Measurements from ENCODE around the gene SHC3. TPM values are rescaled to one million over a fixed set of nuclear protein-coding genes. Genes with fewer than 3 reads are reported as not detected.

Gene SHC3
- total RNA-seq, 4 donors from 2014 or later, result 0.51 to 3.5 (median 2.5) TPM

- Histone ChIP-seq H3K27ac (peak overlapping the region; percentile 59 to 72), H3K27me3 (peaks cover 0 to 14% of the 10 kb centered on the region in 2 donors), H3K4me1 (peaks cover 0 to 9% of the 10 kb centered on the region in 2 donors), H3K9me3 (no peaks in the 10 kb centered on the region), H3K4me3 (peak overlapping the region; percentile 17 to 27), H3K36me3 (no peaks in the 10 kb centered on the region)
- intact Hi-C loops (cut with DNase I; ENCODE audit: low total_unique reads), result no loop called here
- TF ChIP-seq, protein P1, sequence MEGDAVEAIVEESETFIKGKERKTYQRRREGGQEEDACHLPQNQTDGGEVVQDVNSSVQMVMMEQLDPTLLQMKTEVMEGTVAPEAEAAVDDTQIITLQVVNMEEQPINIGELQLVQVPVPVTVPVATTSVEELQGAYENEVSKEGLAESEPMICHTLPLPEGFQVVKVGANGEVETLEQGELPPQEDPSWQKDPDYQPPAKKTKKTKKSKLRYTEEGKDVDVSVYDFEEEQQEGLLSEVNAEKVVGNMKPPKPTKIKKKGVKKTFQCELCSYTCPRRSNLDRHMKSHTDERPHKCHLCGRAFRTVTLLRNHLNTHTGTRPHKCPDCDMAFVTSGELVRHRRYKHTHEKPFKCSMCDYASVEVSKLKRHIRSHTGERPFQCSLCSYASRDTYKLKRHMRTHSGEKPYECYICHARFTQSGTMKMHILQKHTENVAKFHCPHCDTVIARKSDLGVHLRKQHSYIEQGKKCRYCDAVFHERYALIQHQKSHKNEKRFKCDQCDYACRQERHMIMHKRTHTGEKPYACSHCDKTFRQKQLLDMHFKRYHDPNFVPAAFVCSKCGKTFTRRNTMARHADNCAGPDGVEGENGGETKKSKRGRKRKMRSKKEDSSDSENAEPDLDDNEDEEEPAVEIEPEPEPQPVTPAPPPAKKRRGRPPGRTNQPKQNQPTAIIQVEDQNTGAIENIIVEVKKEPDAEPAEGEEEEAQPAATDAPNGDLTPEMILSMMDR (IDR thresholded peaks at IDR 0.05), result no peak
- peak; percentile 44 for TF ChIP-seq POLR2A (IDR thresholded peaks at IDR 0.05)
- peak; percentile 89 for DNase-seq
Measured at GRCh38 chr9:89179895-89180734, 1.5 kb upstream of the SHC3 start.

DNA sequence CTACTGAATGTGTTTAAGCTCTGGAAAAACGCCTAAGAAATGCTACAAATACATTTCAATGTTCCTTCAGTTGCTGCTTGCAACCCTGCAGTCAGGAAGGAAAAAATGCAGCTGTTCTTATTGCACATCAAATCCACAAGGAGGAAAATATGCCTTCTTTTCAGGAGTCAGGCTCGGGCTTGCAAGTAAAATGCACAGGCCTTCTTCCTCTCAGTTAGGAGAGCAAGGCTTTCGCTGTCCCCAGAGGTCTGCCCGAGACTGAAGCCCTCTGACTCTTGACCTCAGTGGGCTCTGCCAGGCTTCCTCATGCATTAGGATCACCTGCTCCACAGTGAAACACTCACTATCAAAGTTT, 899 bp upstream of the SHC3 start:
- Histone ChIP-seq H3K27ac (peak overlapping the region; percentile 59 to 72), H3K36me3 (no peaks in the 10 kb centered on the region), H3K4me3 (peak overlapping the region; percentile 17 to 27), H3K4me1 (peaks cover 0 to 9% of the 10 kb centered on the region in 2 donors), H3K9me3 (no peaks in the 10 kb centered on the region), H3K27me3 (peaks cover 0 to 14% of the 10 kb centered on the region in 2 donors)
- TF ChIP-seq, protein P1 (IDR thresholded peaks at IDR 0.05), result no peak
- no peak for TF ChIP-seq POLR2A (IDR thresholded peaks at IDR 0.05)
- DNase-seq, result no peak
- intact Hi-C loops (cut with DNase I; ENCODE audit: low total_unique reads), result no loop called here

GRCh38 chr9:89178830-89179539, 367 bp upstream of the SHC3 start:
- no peak overlapping the region for H3K4me3 ChIP-seq
- TF ChIP-seq POLR2A (IDR thresholded peaks at IDR 0.05), result no peak
- TF ChIP-seq, protein P1 (IDR thresholded peaks at IDR 0.05), result no peak
- peak overlapping the region in 1 of 2 donors; percentile 72 for H3K27ac ChIP-seq

DNA sequence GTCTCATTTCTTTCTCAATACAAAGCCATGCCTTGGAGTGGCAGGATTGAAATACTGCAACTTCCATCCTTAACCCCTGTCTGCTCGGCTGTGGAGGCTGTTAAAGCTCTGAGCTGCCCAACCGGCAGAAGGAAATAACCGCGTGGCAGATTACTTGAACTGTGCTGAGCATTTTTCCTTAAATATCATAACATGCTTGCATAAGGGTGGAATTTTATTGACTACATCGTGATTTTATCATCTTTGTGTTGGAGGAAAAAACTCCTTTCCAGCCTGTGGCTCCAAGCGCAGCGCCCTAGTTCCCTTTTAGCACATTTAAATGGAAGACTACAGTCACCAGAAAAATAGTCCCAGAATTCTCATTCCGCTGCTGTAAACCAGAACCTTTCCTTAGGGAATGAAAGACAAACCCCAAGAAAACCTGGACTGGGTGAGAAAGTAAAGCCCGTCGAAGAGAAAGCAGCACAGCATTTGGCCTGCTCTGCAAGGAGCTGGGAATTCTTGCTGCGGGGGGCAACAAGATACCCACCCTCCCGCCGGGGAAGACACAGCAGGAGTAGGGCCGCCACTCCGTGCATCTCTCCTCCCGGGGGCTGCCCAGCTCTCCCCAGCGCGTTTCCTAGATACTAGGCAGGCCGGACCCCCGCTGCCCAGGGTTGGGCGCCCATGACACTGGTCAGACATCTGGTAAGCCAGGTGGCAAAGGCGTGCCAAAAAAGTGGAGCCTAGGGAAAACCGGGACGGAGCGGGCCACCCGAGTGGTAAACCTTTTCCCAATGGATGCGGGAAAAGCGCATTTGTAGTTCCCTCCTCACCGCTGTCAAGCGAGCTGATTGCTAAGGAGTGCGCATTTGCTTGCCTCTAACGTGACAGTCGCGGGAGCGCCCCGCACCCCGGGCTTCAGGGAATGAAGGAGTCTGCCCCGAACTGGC, 1.3 kb downstream of the SHC3 start:
- no peaks in the 10 kb centered on the region for H3K9me3 ChIP-seq
- H3K4me3 ChIP-seq, result peak overlapping the region in 1 of 2 donors; percentile 15
- TF ChIP-seq POLR2A (IDR thresholded peaks at IDR 0.05), result no peak
- TF ChIP-seq, protein P1 (IDR thresholded peaks at IDR 0.05), result no peak
- H3K27ac ChIP-seq, result peak overlapping the region in 1 of 2 donors; percentile 2
- intact Hi-C loops (cut with DNase I; ENCODE audit: low total_unique reads), result no loop called here
- peaks cover 0 to 14% of the 10 kb centered on the region in 2 donors for H3K27me3 ChIP-seq
- no peak for DNase-seq
- no peaks in the 10 kb centered on the region for H3K36me3 ChIP-seq
- H3K4me1 ChIP-seq, result peaks cover 0 to 9% of the 10 kb centered on the region in 2 donors

More at GRCh38 chr9:89178830-89179539, 367 bp upstream of the SHC3 start:
- Histone ChIP-seq H3K27me3 (peaks cover 0 to 14% of the 10 kb centered on the region in 2 donors), H3K36me3 (no peaks in the 10 kb centered on the region), H3K4me1 (peaks cover 0 to 9% of the 10 kb centered on the region in 2 donors), H3K9me3 (no peaks in the 10 kb centered on the region)
- DNase-seq, result no peak
- intact Hi-C loops (cut with DNase I; ENCODE audit: low total_unique reads), result no loop called here
